B cell (primary cell): ENCODE data around the gene RNF149.

Experiments used
- EZH2 ChIP-seq: IDR thresholded peaks from 2 replicates; pipeline ENCODE4 v1.6.1; 2012; ENCODE audit warnings: borderline replicate concordance, low read depth, mild to moderate bottlenecking, moderate library complexity, low read length; ENCODE audit not compliant: insufficient read depth, poor library complexity, severe bottlenecking
- TF ChIP-seq, protein P1 (sequence below): fragments of 200-600 bp; IDR thresholded peaks from one replicate; pipeline ENCODE4 v1.8.0; 2022; ENCODE audit warnings: antibody characterized with exemption, mild to moderate bottlenecking

DNA sequence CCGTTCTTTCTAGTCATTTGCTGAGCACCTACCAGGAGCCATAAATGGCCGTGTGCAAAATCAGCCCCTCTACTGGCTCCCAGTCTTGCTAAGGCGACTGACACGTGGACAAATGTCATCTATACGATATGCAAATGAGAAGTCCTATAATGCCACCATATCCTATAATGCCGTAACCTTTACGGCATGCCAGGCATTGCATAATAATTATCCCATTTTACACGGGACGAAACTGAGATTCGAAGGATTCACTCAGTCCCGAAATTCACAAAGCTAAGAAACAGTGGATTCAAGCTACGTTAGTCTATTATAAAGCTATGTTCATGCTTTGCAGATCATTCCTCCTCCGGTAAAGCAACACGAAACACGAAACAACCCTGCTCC, 34.1 kb upstream of the RNF149 start:
- TF ChIP-seq, protein P1, sequence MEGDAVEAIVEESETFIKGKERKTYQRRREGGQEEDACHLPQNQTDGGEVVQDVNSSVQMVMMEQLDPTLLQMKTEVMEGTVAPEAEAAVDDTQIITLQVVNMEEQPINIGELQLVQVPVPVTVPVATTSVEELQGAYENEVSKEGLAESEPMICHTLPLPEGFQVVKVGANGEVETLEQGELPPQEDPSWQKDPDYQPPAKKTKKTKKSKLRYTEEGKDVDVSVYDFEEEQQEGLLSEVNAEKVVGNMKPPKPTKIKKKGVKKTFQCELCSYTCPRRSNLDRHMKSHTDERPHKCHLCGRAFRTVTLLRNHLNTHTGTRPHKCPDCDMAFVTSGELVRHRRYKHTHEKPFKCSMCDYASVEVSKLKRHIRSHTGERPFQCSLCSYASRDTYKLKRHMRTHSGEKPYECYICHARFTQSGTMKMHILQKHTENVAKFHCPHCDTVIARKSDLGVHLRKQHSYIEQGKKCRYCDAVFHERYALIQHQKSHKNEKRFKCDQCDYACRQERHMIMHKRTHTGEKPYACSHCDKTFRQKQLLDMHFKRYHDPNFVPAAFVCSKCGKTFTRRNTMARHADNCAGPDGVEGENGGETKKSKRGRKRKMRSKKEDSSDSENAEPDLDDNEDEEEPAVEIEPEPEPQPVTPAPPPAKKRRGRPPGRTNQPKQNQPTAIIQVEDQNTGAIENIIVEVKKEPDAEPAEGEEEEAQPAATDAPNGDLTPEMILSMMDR: no peak
- TF ChIP-seq EZH2: no peak
